SU-DHL-6 (cell line): Measurements from ENCODE around the gene HPSE.

Experiments
- H2AFZ ChIP-seq: fragments of 200-600 bp; sonication (generic); 2 replicates; pipeline ENCODE4 v1.6.1; 2014; ENCODE audit warnings: low read depth, mild to moderate bottlenecking, moderate library complexity, mixed read lengths, antibody characterized with exemption, low read length; ENCODE audit not compliant: severe bottlenecking
- H3F3A ChIP-seq: fragments of 200-600 bp; shearing (Covaris generic); 2 replicates; pipeline ENCODE4 v1.6.0; 2016; ENCODE audit warnings: antibody characterized with exemption, mild to moderate bottlenecking; ENCODE audit not compliant: insufficient read depth
- H3K27ac ChIP-seq: fragments of 200-600 bp; sonication (generic); 2 replicates; pipeline ENCODE4 v1.5.1; 2016; ENCODE audit warnings: low read depth, mild to moderate bottlenecking, low read length, moderate library complexity, mixed read lengths
- H3K27me3 ChIP-seq: fragments of 200-600 bp; sonication (generic), shearing (Covaris generic); 2 replicates; pipeline ENCODE4 v1.6.0; 2014; ENCODE audit warnings: mild to moderate bottlenecking, low read length
- H3K36me3 ChIP-seq: fragments of 200-600 bp; sonication (generic); 2 replicates; pipeline ENCODE4 v1.6.1; 2014; ENCODE audit warnings: mild to moderate bottlenecking, low read length, mixed read lengths
- H3K4me2 ChIP-seq: fragments of 300-600, 200-600 bp; shearing (Covaris generic), sonication (generic); 2 replicates; pipeline ENCODE4 v1.6.0; 2014; ENCODE audit warnings: low read length, low read depth, mild to moderate bottlenecking; ENCODE audit not compliant: poor library complexity, severe bottlenecking
- H3K4me3 ChIP-seq: fragments of 200-600 bp; sonication (generic); 2 replicates; pipeline ENCODE4 v1.5.1; 2014; ENCODE audit warnings: antibody characterized with exemption, low read length, mild to moderate bottlenecking, mixed read lengths; ENCODE audit not compliant: insufficient read depth, poor library complexity, severe bottlenecking
- H3K79me2 ChIP-seq: fragments of 200-600 bp; sonication (generic); 2 replicates; pipeline ENCODE4 v1.6.1; 2014; ENCODE audit warnings: mild to moderate bottlenecking, low read length, moderate library complexity; ENCODE audit not compliant: insufficient read depth
- H3K9ac ChIP-seq: fragments of 200-600 bp; sonication (generic); 2 replicates; pipeline ENCODE4 v1.7.0; 2014; ENCODE audit warnings: mild to moderate bottlenecking, low read length
- H3K9me2 ChIP-seq: fragments of 200-600 bp; sonication (generic); replicated peaks from 2 replicates; pipeline ENCODE4 v1.6.1; 2014; ENCODE audit warnings: low read length; ENCODE audit not compliant: insufficient read depth
- H3K9me3 ChIP-seq: fragments of 200-600 bp; sonication (generic); 2 replicates; pipeline ENCODE4 v1.6.1; 2014; ENCODE audit warnings: low read length, mixed read lengths; ENCODE audit not compliant: insufficient read depth
- H4K20me1 ChIP-seq: fragments of 200-600 bp; sonication (generic); 2 replicates; pipeline ENCODE4 v1.6.1; 2014; ENCODE audit warnings: low read depth, mild to moderate bottlenecking, antibody characterized with exemption, low read length, moderate library complexity, mixed read lengths
- EZH2phosphoT487 ChIP-seq: fragments of 200-600 bp; sonication (generic), shearing (Covaris generic); conservative IDR thresholded peaks from 2 replicates; pipeline ENCODE4 v1.6.1; 2018; ENCODE audit warnings: mild to moderate bottlenecking, antibody characterized with exemption, low read length, moderate library complexity, mixed read lengths
- TF ChIP-seq, protein P1 (sequence below): fragments of 200-600 bp; sonication (generic); IDR thresholded peaks from one replicate; pipeline ENCODE4 v1.5.1; 2017; ENCODE audit warnings: antibody characterized with exemption, mild to moderate bottlenecking, low read length, moderate library complexity; ENCODE audit not compliant: insufficient read depth, poor library complexity, severe bottlenecking

HPSE gene

DNA sequence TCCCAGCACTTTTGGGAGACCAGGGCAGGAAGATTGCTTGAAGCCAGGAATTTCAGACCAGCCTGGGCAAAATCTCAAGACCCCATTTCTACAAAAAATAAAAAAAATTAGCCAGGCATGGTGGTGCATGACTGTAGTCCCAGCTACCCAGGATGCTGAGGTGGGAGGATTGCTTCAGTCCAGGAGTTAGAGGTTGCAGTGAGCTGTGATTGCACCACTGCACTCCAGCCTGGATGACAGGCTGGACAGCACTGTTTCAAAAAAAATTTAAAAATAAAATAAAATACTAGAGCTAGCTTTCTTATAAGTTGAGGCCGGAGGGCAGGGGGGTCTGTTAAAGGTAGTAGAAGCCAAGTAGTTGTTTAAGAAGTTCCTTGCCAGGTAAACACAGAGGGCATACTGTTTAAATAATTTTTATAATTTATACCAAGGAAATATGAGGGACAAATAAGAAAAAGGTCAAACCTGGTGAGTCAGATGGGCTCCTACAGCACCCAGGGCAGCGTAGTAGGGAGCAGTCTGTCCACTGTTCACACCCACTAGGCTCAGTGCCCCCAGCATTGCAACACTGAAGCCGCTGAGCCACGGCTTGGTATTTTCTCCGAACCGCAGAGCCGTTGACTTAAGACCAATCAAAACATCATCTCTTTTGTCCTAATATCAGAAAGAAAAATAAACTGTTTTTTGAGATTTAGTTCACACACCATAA lies 67.4 kb downstream of the HPSE start:
- Histone ChIP-seq H3K9me2 (no peaks in the 10 kb centered on the region), H3K36me3 (no peaks in the 10 kb centered on the region), H4K20me1 (no peaks in the 10 kb centered on the region), H3K27me3 (no peaks in the 10 kb centered on the region), H2AFZ (no peak overlapping the region), H3K27ac (no peak overlapping the region), H3K4me3 (no peak overlapping the region), H3K79me2 (no peaks in the 10 kb centered on the region), H3K9ac (no peak overlapping the region), H3F3A (no peaks in the 10 kb centered on the region), H3K4me2 (no peak overlapping the region), H3K9me3 (no peaks in the 10 kb centered on the region)
- TF ChIP-seq, protein P1, sequence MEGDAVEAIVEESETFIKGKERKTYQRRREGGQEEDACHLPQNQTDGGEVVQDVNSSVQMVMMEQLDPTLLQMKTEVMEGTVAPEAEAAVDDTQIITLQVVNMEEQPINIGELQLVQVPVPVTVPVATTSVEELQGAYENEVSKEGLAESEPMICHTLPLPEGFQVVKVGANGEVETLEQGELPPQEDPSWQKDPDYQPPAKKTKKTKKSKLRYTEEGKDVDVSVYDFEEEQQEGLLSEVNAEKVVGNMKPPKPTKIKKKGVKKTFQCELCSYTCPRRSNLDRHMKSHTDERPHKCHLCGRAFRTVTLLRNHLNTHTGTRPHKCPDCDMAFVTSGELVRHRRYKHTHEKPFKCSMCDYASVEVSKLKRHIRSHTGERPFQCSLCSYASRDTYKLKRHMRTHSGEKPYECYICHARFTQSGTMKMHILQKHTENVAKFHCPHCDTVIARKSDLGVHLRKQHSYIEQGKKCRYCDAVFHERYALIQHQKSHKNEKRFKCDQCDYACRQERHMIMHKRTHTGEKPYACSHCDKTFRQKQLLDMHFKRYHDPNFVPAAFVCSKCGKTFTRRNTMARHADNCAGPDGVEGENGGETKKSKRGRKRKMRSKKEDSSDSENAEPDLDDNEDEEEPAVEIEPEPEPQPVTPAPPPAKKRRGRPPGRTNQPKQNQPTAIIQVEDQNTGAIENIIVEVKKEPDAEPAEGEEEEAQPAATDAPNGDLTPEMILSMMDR: no peak
- TF ChIP-seq EZH2phosphoT487: no peak

DNA sequence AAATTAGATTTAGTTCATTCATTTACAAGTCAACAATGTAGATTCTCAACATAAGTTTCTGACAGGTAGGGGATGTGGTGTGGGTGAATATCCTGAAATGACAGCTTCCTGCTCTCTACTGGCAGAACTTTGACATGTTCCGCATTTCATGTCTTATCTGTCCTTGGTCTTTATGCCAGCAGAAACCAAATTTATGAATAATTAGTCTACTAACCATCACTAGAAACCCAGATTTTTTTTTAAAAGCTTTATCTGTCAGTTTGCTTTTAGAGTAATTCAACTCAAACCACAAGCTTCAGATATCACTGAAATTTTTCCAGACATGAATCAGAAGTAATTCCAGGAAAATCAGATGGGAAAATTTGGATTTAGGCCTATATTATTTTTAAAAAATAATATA lies 68.0 kb downstream of the HPSE start:
- H3F3A ChIP-seq: no peaks in the 10 kb centered on the region
- H3K27ac ChIP-seq: no peak overlapping the region
- no peaks in the 10 kb centered on the region for H4K20me1 ChIP-seq
- H2AFZ ChIP-seq: no peak overlapping the region
- no peaks in the 10 kb centered on the region for H3K36me3 ChIP-seq
- no peak overlapping the region for H3K4me2 ChIP-seq
- TF ChIP-seq, protein P1: no peak
- TF ChIP-seq EZH2phosphoT487: no peak
- H3K4me3 ChIP-seq: no peak overlapping the region
- no peaks in the 10 kb centered on the region for H3K9me3 ChIP-seq
- no peaks in the 10 kb centered on the region for H3K9me2 ChIP-seq
- no peak overlapping the region for H3K9ac ChIP-seq
- no peaks in the 10 kb centered on the region for H3K27me3 ChIP-seq
- no peaks in the 10 kb centered on the region for H3K79me2 ChIP-seq

DNA sequence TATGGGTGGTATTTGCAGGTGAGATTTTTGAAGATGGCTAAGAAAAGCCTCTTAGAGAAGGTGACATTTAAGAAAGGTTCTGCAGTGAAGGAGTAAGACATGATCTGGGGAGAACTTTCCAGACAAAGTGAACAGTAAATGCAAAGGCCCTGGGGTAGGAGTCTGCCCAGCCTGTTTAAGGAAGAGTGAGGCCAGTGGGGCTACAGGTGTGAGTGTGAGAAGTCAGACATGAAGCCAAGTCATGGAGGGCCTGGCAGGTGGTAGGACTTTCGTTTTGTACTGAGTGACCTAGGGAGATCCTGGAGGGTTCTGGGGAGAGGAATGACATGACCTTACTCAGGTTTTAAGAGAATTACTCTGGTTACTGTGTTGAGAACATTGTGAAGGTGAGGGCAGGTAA lies 71.5 kb downstream of the HPSE start:
- H3F3A ChIP-seq: no peaks in the 10 kb centered on the region
- no peak overlapping the region for H3K9ac ChIP-seq
- no peaks in the 10 kb centered on the region for H3K9me3 ChIP-seq
- no peaks in the 10 kb centered on the region for H4K20me1 ChIP-seq
- no peak overlapping the region for H3K4me2 ChIP-seq
- H3K27ac ChIP-seq: no peak overlapping the region
- H3K27me3 ChIP-seq: no peaks in the 10 kb centered on the region
- H2AFZ ChIP-seq: no peak overlapping the region
- TF ChIP-seq, protein P1: no peak
- TF ChIP-seq EZH2phosphoT487: no peak
- H3K4me3 ChIP-seq: no peak overlapping the region
- H3K79me2 ChIP-seq: no peaks in the 10 kb centered on the region
- no peaks in the 10 kb centered on the region for H3K36me3 ChIP-seq
- H3K9me2 ChIP-seq: no peaks in the 10 kb centered on the region
